Measurements from ENCODE around the gene VAT1. TPM values are rescaled to one million over a fixed set of nuclear protein-coding genes. Genes with fewer than 3 reads are reported as not detected.

Gene VAT1
- total and polyA plus RNA-seq, 2 of the 13 experiments (the other 11 are each of a cell fraction or from before 2014, with no cell fraction given): 143 to 205 TPM

DNA sequence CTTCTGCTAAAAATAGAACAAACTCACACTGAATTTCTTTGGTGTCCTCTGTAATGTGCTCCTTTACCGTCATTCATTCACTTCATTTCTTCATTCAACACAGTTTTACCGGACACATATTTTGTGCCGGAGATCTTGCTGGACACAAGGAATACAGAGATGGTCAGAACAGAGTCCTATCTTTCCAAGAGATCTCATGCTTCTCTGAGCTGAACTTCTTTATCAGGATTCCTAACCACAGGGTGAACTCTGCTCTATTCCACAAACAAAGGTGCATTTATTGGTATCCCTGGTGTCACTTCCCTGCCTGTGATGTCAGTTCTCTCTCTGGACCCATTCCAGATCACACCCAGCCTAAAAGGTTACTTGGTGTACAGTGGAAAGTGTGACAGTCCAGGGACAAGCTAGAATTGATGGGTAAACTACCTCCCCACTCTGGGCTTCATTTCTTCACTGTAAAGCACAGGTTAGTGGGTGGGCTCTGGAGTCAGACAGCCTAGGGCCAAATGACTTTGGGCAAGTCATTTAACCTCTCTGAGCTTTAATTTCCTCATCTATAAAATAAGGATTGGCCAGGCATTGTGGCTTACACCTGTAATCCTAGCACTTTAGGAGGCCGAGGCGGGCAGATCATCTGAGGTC, 11.4 kb downstream of the VAT1 start (continued):
- peak in 1 of 2 experiments; percentile 55; a peak in 1 of 4 replicates for TF ChIP-seq HMGXB4 (CRISPR knock-in tag; IDR thresholded peaks at IDR 0.05; ENCODE audit: borderline replicate concordance in 1 of 2, low read depth in 1 of 2)
- no peak for TF ChIP-seq MTA1 (CRISPR knock-in tag; IDR thresholded peaks at IDR 0.05; ENCODE audit: borderline replicate concordance)
- peak; percentile 78 for TF ChIP-seq TFE3 (CRISPR knock-in tag; IDR thresholded peaks at IDR 0.05)
- TF ChIP-seq ISL2 (CRISPR knock-in tag; IDR thresholded peaks at IDR 0.05): peak; percentile 37; the same call in 1 of the 2 replicates
- TF ChIP-seq ZKSCAN8 (CRISPR knock-in tag; IDR thresholded peaks at IDR 0.05; ENCODE audit: borderline replicate concordance): peak; percentile 57; the same call in 1 of the 2 replicates
- no peak for TF ChIP-seq ZNF550 (CRISPR knock-in tag; IDR thresholded peaks at IDR 0.05; ENCODE audit: borderline replicate concordance)
- TF ChIP-seq HOXD1 (CRISPR knock-in tag; IDR thresholded peaks at IDR 0.05): peak; percentile 19; the same call in 1 of the 2 replicates
- no peak for TF ChIP-seq ATM (IDR thresholded peaks at IDR 0.05; ENCODE audit: borderline replicate concordance)
- TF ChIP-seq SETDB1 (CRISPR knock-in tag; IDR thresholded peaks at IDR 0.05; ENCODE audit: borderline replicate concordance): no peak
- no peak for TF ChIP-seq ZNF333 (CRISPR knock-in tag; IDR thresholded peaks at IDR 0.05; ENCODE audit: borderline replicate concordance)
- no peak for TF ChIP-seq HNRNPUL1 (IDR thresholded peaks at IDR 0.05; ENCODE audit: low read depth, low read length)
- TF ChIP-seq CCDC6 (CRISPR knock-in tag; IDR thresholded peaks at IDR 0.05): no peak; the same call in 1 of the 2 replicates
- no peak for TF ChIP-seq RFX3 (CRISPR knock-in tag; IDR thresholded peaks at IDR 0.05)
- TF ChIP-seq, protein P1, sequence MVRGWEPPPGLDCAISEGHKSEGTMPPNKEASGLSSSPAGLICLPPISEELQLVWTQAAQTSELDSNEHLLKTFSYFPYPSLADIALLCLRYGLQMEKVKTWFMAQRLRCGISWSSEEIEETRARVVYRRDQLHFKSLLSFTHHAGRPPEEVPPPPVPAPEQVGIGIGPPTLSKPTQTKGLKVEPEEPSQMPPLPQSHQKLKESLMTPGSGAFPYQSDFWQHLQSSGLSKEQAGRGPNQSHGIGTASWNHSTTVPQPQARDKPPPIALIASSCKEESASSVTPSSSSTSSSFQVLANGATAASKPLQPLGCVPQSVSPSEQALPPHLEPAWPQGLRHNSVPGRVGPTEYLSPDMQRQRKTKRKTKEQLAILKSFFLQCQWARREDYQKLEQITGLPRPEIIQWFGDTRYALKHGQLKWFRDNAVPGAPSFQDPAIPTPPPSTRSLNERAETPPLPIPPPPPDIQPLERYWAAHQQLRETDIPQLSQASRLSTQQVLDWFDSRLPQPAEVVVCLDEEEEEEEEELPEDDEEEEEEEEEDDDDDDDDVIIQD (CRISPR knock-in tag; IDR thresholded peaks at IDR 0.05; ENCODE audit: low read depth): peak; percentile 88; the same call in 1 of the 2 replicates
- peak; percentile 65; the same call in 1 of the 2 replicates for TF ChIP-seq FOXK1 (CRISPR knock-in tag; IDR thresholded peaks at IDR 0.05; ENCODE audit: borderline replicate concordance, low read depth)
- TF ChIP-seq ZSCAN31 (CRISPR knock-in tag; IDR thresholded peaks at IDR 0.05; ENCODE audit: low read depth): no peak
- no peak for TF ChIP-seq ZFP90 (CRISPR knock-in tag; IDR thresholded peaks at IDR 0.05; ENCODE audit: borderline replicate concordance)
- peak; percentile 61; the same call in 1 of the 2 replicates for TF ChIP-seq HMG20B (CRISPR knock-in tag; conservative IDR thresholded peaks at IDR 0.05)
- no peak for TF ChIP-seq ZNF382 (CRISPR knock-in tag; IDR thresholded peaks at IDR 0.05; ENCODE audit: borderline replicate concordance)
